Adrenal gland (tissue), 5 donors: ENCODE data around the gene LRRC56.

ENCODE experiments used
- CTCF ChIP-seq, 6 experiments: fragments of 450-650 bp in 4 of 6; fragments of 200-600 bp in 2 of 6; sonication (generic) in 1 of 6; IDR thresholded peaks; 1 replicate in 5 of 6; 2 replicates in 1 of 6; pipeline versions ENCODE4 v1.5.1 to v1.8.0; 2016 to 2021; ENCODE audit warnings: antibody characterized with exemption in 6 of 6, mild to moderate bottlenecking in 2 of 6, moderate library complexity in 1 of 6
- POLR2A ChIP-seq, 2 donors: fragments of 450-650 bp; IDR thresholded peaks; one replicate each; pipeline ENCODE4 v1.6.1; 2017; ENCODE audit warnings: antibody characterized with exemption in 2 of 2, mild to moderate bottlenecking in 2 of 2, moderate library complexity in 1 of 2
- donor health status: DM: no; HTN: no; CAD: no.

- TF ChIP-seq CTCF (IDR thresholded peaks at IDR 0.05) (no peak), POLR2A (IDR thresholded peaks at IDR 0.05) (no peak)
Measured at GRCh38 chr11:489610-490185, 47.6 kb upstream of the LRRC56 start.
